GM19023 (cell line): ENCODE results near the gene ADAMTSL5.
"Not testable (repeated sequence)": the region's sequence is repeated elsewhere in the genome, so short reads cannot be mapped to it uniquely, and the experiment has no call there.

Experiments used
- ATAC-seq: cut with Tn5 transposase; IDR thresholded peaks from one replicate; pipeline ENCODE4 v1.9.1; 2021; ENCODE audit warnings: mild to moderate bottlenecking, moderate library complexity; ENCODE audit not compliant: unreplicated experiment

The ADAMTSL5 gene

GRCh38 chr19:1512671-1513498 is at the start of gene ADAMTSL5:
Gene ADAMTSL5 (minus strand): TSS chr19:1513019. CDS start chr19:1510943, 2,076 bp downstream.
- no peak for ATAC-seq

GRCh38 chr19:1561236-1561842 is 48.5 kb upstream of the ADAMTSL5 start:
- ATAC-seq = no peak

GRCh38 chr19:1560286-1560882 is 47.6 kb upstream of the ADAMTSL5 start:
- no peak for ATAC-seq

GRCh38 chr19:1558552-1558951 is 45.7 kb upstream of the ADAMTSL5 start:
- ATAC-seq = no peak

- no peak for ATAC-seq
These were observed 43.7 kb upstream of the ADAMTSL5 start for GRCh38 chr19:1556390-1557070.

GRCh38 chr19:1555487-1556389 is 42.9 kb upstream of the ADAMTSL5 start:
- no peak for ATAC-seq

GRCh38 chr19:1554968-1555367 is 42.1 kb upstream of the ADAMTSL5 start:
- no peak for ATAC-seq

GRCh38 chr19:1553415-1553814 is 40.6 kb upstream of the ADAMTSL5 start:
- ATAC-seq = no peak

GRCh38 chr19:1551068-1552040 is 38.5 kb upstream of the ADAMTSL5 start:
- no peak for ATAC-seq

- no peak for ATAC-seq
These were observed 36.6 kb upstream of the ADAMTSL5 start for GRCh38 chr19:1549332-1549945.

- ATAC-seq = no peak
These were observed 27.6 kb upstream of the ADAMTSL5 start for GRCh38 chr19:1540365-1540925.

- ATAC-seq = not testable (repeated sequence)
These were observed 26.9 kb upstream of the ADAMTSL5 start for GRCh38 chr19:1539749-1540148.

- ATAC-seq = no peak
These were observed 26.2 kb upstream of the ADAMTSL5 start for GRCh38 chr19:1538978-1539377.

GRCh38 chr19:1535699-1536098 is 22.9 kb upstream of the ADAMTSL5 start:
- not testable (repeated sequence) for ATAC-seq

GRCh38 chr19:1534972-1535371 is 22.2 kb upstream of the ADAMTSL5 start:
- no peak for ATAC-seq

- no peak for ATAC-seq
These were observed 20.8 kb upstream of the ADAMTSL5 start for GRCh38 chr19:1533510-1534150.

- no peak for ATAC-seq
These were observed 19.2 kb upstream of the ADAMTSL5 start for GRCh38 chr19:1532003-1532402.

GRCh38 chr19:1531587-1531986 is 18.8 kb upstream of the ADAMTSL5 start:
- ATAC-seq = no peak
